Breast epithelium (tissue), 3 donors: ENCODE measurements around the gene FHIT.

Experiments
- CTCF ChIP-seq, 3 donors: fragments of 450-650 bp; IDR thresholded peaks; one replicate each; pipeline ENCODE4 v1.5.1; 2016 to 2017; ENCODE audit warnings: antibody characterized with exemption in 3 of 3, mild to moderate bottlenecking in 3 of 3, moderate library complexity in 3 of 3
- POLR2AphosphoS5 ChIP-seq, 3 donors: sonication (generic); formaldehyde crosslinking; IDR thresholded peaks; one replicate each; pipeline ENCODE4 v1.6.1; 2017; ENCODE audit warnings: antibody characterized with exemption in 3 of 3

GRCh38 chr3:60573494-60573893 lies 677.8 kb downstream of the FHIT start:
- TF ChIP-seq POLR2AphosphoS5 (IDR thresholded peaks at IDR 0.05) = no peak
- TF ChIP-seq CTCF (IDR thresholded peaks at IDR 0.05) = no peak
